IMR-90 (cell line): ENCODE results near the gene SLC18A2. TPM values are rescaled to one million over a fixed set of nuclear protein-coding genes. Genes with fewer than 3 reads are reported as not detected.

Experiments
- ATAC-seq: fragments of 200-7000 bp; cut with Tn5 transposase; 2 replicates; pipeline ENCODE4 v1.9.1; 2020; ENCODE audit warnings: low read depth, mild to moderate bottlenecking, moderate library complexity
- BruUV-seq: library from RNA; stranded (reverse); fragments of 400-500 nt; replicated peaks from 2 replicates; lab custom pipeline; 2021; lab: Mats Ljungman, UMichigan
- CTCF ChIA-PET: fragments of 300-600 bp; formaldehyde crosslinking; extraction: SDS; loops from one replicate; lab custom pipeline; 2021; ENCODE audit warnings: antibody characterized with exemption; lab: Yijun Ruan, JAX
- POLR2A ChIA-PET: fragments of 300-600 bp; sonication (Branson Sonifier 250); formaldehyde crosslinking; loops from one replicate; lab custom pipeline; 2022; ENCODE audit warnings: antibody characterized with exemption; ENCODE audit not compliant: unreplicated experiment; lab: Charles Lee
- DNase-seq: peaks from one replicate; pipeline ENCODE4 v3.0.0; 2013
- H2AFZ ChIP-seq: replicated peaks from 2 replicates; pipeline ENCODE3; 2013; ENCODE audit warnings: low read length, mild to moderate bottlenecking; ENCODE audit not compliant: poor library complexity
- H2AK5ac ChIP-seq: 2 replicates; pipeline ENCODE4 v1.6.1; 2013; ENCODE audit warnings: low read depth, low read length, inconsistent platforms
- H2AK9ac ChIP-seq: replicated peaks from 2 replicates; pipeline ENCODE3; 2013; ENCODE audit warnings: mild to moderate bottlenecking, low read depth, low read length, moderate library complexity; ENCODE audit not compliant: poor library complexity
- H2BK120ac ChIP-seq: 2 replicates; pipeline ENCODE4 v1.6.1; 2013; ENCODE audit warnings: low read depth, low read length, inconsistent platforms
- H2BK15ac ChIP-seq: 3 replicates; pipeline ENCODE4 v1.6.1; 2013; ENCODE audit warnings: low read depth, low read length, inconsistent platforms
- H2BK20ac ChIP-seq: 2 replicates; pipeline ENCODE4 v1.6.1; 2013; ENCODE audit warnings: low read depth, mild to moderate bottlenecking, inconsistent platforms, low read length, moderate library complexity
- H2BK5ac ChIP-seq: 2 replicates; pipeline ENCODE4 v1.6.1; 2013; ENCODE audit warnings: mild to moderate bottlenecking, low read depth, low read length, inconsistent platforms; ENCODE audit not compliant: poor library complexity, severe bottlenecking
- H3K14ac ChIP-seq: replicated peaks from 2 replicates; pipeline ENCODE4 v1.6.1; 2013; ENCODE audit warnings: low read depth, low read length, inconsistent platforms
- H3K18ac ChIP-seq: 2 replicates; pipeline ENCODE4 v1.6.1; 2013; ENCODE audit warnings: low read depth, low read length, control low read depth
- H3K23ac ChIP-seq: 2 replicates; pipeline ENCODE4 v1.6.1; 2013; ENCODE audit warnings: low read depth, low read length, inconsistent platforms
- H3K27ac ChIP-seq: 2 replicates; pipeline ENCODE4 v1.5.1; 2013; ENCODE audit warnings: mild to moderate bottlenecking, control low read depth, low read length; ENCODE audit not compliant: insufficient read depth
- H3K27me3 ChIP-seq: 2 replicates; pipeline ENCODE4 v1.6.1; 2013; ENCODE audit warnings: low read length; ENCODE audit not compliant: control insufficient read depth, insufficient read depth
- H3K36me3 ChIP-seq: 2 replicates; pipeline ENCODE4 v1.6.1; 2013; ENCODE audit warnings: low read length, mixed read lengths; ENCODE audit not compliant: control insufficient read depth, insufficient read depth
- H3K4ac ChIP-seq: 2 replicates; pipeline ENCODE4 v1.6.1; 2013; ENCODE audit warnings: low read depth, low read length, inconsistent platforms
- H3K4me1 ChIP-seq: 2 replicates; pipeline ENCODE4 v1.6.1; 2013; ENCODE audit warnings: low read length, mixed read lengths; ENCODE audit not compliant: control insufficient read depth, insufficient read depth
- H3K4me2 ChIP-seq: 2 replicates; pipeline ENCODE4 v1.6.1; 2013; ENCODE audit warnings: low read depth, mild to moderate bottlenecking, control low read depth, low read length, moderate library complexity
- H3K4me3 ChIP-seq: 2 replicates; pipeline ENCODE4 v1.5.1; 2013; ENCODE audit warnings: low read depth, mild to moderate bottlenecking, control low read depth, low read length, moderate library complexity; ENCODE audit not compliant: insufficient read depth
- H3K56ac ChIP-seq: 2 replicates; pipeline ENCODE4 v1.6.1; 2013; ENCODE audit warnings: low read length, inconsistent platforms; ENCODE audit not compliant: insufficient read depth; ENCODE audit errors: extremely low read depth
- H3K79me1 ChIP-seq, 2 experiments: 2 replicates each; pipeline ENCODE4 v1.6.1; 2013; ENCODE audit warnings: low read length in 2 of 2, inconsistent platforms in 1 of 2, low read depth in 1 of 2
- H3K9ac ChIP-seq: 2 replicates; pipeline ENCODE4 v1.6.1; 2013; ENCODE audit warnings: low read depth, low read length, control low read depth
- H3K9me1 ChIP-seq: 2 replicates; pipeline ENCODE4 v1.6.1; 2013; ENCODE audit warnings: low read length, inconsistent platforms; ENCODE audit not compliant: insufficient read depth
- H3K9me3 ChIP-seq: 2 replicates; pipeline ENCODE4 v1.6.1; 2013; ENCODE audit warnings: low read length; ENCODE audit not compliant: control insufficient read depth, insufficient read depth
- H4K20me1 ChIP-seq: 2 replicates; pipeline ENCODE4 v1.6.1; 2013; ENCODE audit warnings: low read length, inconsistent platforms; ENCODE audit not compliant: insufficient read depth
- H4K5ac ChIP-seq: 2 replicates; pipeline ENCODE4 v1.6.1; 2013; ENCODE audit warnings: mild to moderate bottlenecking, low read depth, low read length, control low read depth
- H4K8ac ChIP-seq, 2 experiments: 2 replicates each; pipeline ENCODE4 v1.6.1; 2013; ENCODE audit warnings: low read depth in 2 of 2, low read length in 2 of 2, control low read depth in 1 of 2, inconsistent platforms in 1 of 2
- H4K91ac ChIP-seq: 2 replicates; pipeline ENCODE4 v1.6.1; 2013; ENCODE audit warnings: low read depth, low read length, inconsistent platforms; ENCODE audit not compliant: insufficient read depth
- BHLHE40 ChIP-seq: fragments of 150-350 bp; IDR thresholded peaks from 2 replicates; pipeline ENCODE4 v1.6.1; 2016; ENCODE audit warnings: mild to moderate bottlenecking, low read depth, low read length
- CEBPB ChIP-seq: IDR thresholded peaks from 2 replicates; pipeline ENCODE4 v1.6.1; 2012; ENCODE audit warnings: low read depth, low read length, improper control_type of control experiment
- CHD1 ChIP-seq: IDR thresholded peaks from 2 replicates; pipeline ENCODE4 v1.6.1; 2012; ENCODE audit warnings: low read depth, low read length, improper control_type of control experiment
- FOS ChIP-seq: fragments of 150-350 bp; IDR thresholded peaks from 2 replicates; pipeline ENCODE4 v1.6.1; 2016; ENCODE audit warnings: low read depth, low read length
- MAFK ChIP-seq: IDR thresholded peaks from 2 replicates; pipeline ENCODE4 v1.6.1; 2012; ENCODE audit warnings: low read depth, low read length, improper control_type of control experiment
- MXI1 ChIP-seq: IDR thresholded peaks from 2 replicates; pipeline ENCODE4 v1.6.1; 2012; ENCODE audit warnings: low read depth, mild to moderate bottlenecking, low read length, moderate library complexity, borderline replicate concordance
- NFE2L2 ChIP-seq: fragments of 150-350 bp; IDR thresholded peaks from 2 replicates; pipeline ENCODE4 v1.6.1; 2016; ENCODE audit warnings: low read depth, mild to moderate bottlenecking, low read length
- POLR2A ChIP-seq: IDR thresholded peaks from 2 replicates; pipeline ENCODE4 v1.6.1; 2012; ENCODE audit warnings: mild to moderate bottlenecking, low read depth, low read length
- RAD21 ChIP-seq: IDR thresholded peaks from 2 replicates; pipeline ENCODE4 v1.6.1; 2012; ENCODE audit warnings: low read length, improper control_type of control experiment
- USF2 ChIP-seq: fragments of 150-350 bp; IDR thresholded peaks from 2 replicates; pipeline ENCODE4 v1.6.1; 2017; ENCODE audit warnings: mild to moderate bottlenecking, antibody characterized with exemption, low read length, low read depth
- WGBS, 2 experiments: methylation state at CpG; one replicate each; pipeline versions ENCODE4 v1.1.5 to v1.1.7; 2013; ENCODE audit warnings: missing lambda C conversion rate in 2 of 2; ENCODE audit not compliant: insufficient read length in 1 of 2; ENCODE audit errors: extremely low coverage in 2 of 2; 5-methylcytosine and 5-hydroxymethylcytosine counted together
- dilution Hi-C: fragments of 300-500 bp; cut with HindIII; formaldehyde crosslinking; loops from one replicate; pipeline ENCODE4 v1.14.3; 2018; ENCODE audit warnings: low sequenced_read_pairs; ENCODE audit not compliant: unreplicated experiment
- in situ Hi-C: fragments of 300-500 bp; cut with MboI; formaldehyde crosslinking; loops from 3 replicates; pipeline ENCODE4 v1.14.3; 2019; ENCODE audit warnings: low sequenced_read_pairs, inconsistent platforms, mixed read lengths
- intact Hi-C: fragments of 100-400 bp; cut with micrococcal nuclease; formaldehyde crosslinking; loops from 2 replicates; pipeline ENCODE4 v1.10.0; 2022
- polyA plus RNA-seq, 3 experiments: library from polyadenylated mRNA; depleted of rRNA; stranded (reverse); fragments of >200 nt; gene quantifications; 2 replicates each; pipeline ENCODE4 v1.2.3, GENCODE V29; 2012; ENCODE audit warnings: low replicate concordance in 1 of 3
- total RNA-seq: library from RNA; depleted of rRNA; stranded (reverse); fragments of >200 nt; gene quantifications from 2 replicates; pipeline ENCODE4 v1.2.3, GENCODE V29; 2012
- TF ChIP-seq, protein P1 (sequence below): fragments of 150-350 bp; IDR thresholded peaks from 2 replicates; pipeline ENCODE4 v1.6.1; 2016; ENCODE audit warnings: low read depth, mild to moderate bottlenecking, low read length, moderate library complexity, borderline replicate concordance

Gene SLC18A2
- total and polyA plus RNA-seq, 2 of the 4 experiments (the other 2 are of a cell fraction) = not detected

DNA sequence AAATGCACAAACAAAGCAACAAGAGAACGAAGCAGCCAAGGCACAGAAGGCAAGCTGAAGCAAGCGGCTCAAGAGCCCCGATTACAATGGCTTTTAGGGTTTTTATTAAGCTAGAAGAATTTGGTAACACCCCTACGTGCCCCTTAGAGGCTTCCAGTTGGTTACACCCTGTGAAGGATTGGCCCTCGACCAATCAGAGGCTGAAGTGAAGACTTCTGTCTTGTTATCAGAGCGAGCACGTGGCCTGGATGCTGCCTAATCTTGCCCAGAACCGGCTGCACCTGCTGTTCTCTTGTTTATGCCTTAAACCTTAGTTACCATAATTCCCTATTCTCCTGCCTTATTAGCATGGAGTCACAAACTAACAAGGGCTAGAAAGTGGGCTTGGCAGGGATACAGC, 22.3 kb upstream of the SLC18A2 start:
- Histone ChIP-seq H2BK20ac (no peak overlapping the region), H2BK120ac (no peak overlapping the region), H3K9ac (no peak overlapping the region), H3K4me3 (no peak overlapping the region), H4K20me1 (no peaks in the 10 kb centered on the region), H2AK9ac (no peak overlapping the region), H3K14ac (no peak overlapping the region), H3K56ac (no peak overlapping the region), H3K9me1 (no peaks in the 10 kb centered on the region), H3K27ac (no peak overlapping the region), H2BK15ac (no peak overlapping the region), H3K18ac (no peak overlapping the region), H4K91ac (no peak overlapping the region), H3K23ac (no peak overlapping the region), H2AFZ (no peak overlapping the region), H3K79me1 (no peaks in the 10 kb centered on the region), H2BK5ac (no peak overlapping the region), H3K4ac (no peak overlapping the region), H4K8ac (no peak overlapping the region), H3K9me3 (no peaks in the 10 kb centered on the region), H3K36me3 (no peaks in the 10 kb centered on the region), H3K4me2 (no peak overlapping the region), H3K4me1 (no peaks in the 10 kb centered on the region), H2AK5ac (no peak overlapping the region), H3K27me3 (peaks cover 10% of the 10 kb centered on the region), H4K5ac (no peak overlapping the region)
- no TSS peak for BruUV-seq
- intact Hi-C loops (loop anchor here (10.0 kb wide), 2 partner anchors 226 to 256 kb away; no protein-coding TSS in a partner anchor), dilution Hi-C loops (no loop called here), in situ Hi-C loops (loop anchor here (25.0 kb wide), 1 partner anchor 1019 kb away; no protein-coding TSS in a partner anchor)
- CTCF ChIA-PET = no interaction called here
- POLR2A ChIA-PET = no interaction called here
- DNase-seq (no peak), ATAC-seq (no peak)
- 80% methylated on average over 1 of the region's 8 CpGs; no CpG with 5 or more reads in 1 of the 2 experiments for WGBS, 2 experiments
- no peak for TF ChIP-seq POLR2A
- TF ChIP-seq MXI1 = no peak
- no peak for TF ChIP-seq BHLHE40
- no peak for TF ChIP-seq FOS
- TF ChIP-seq USF2 = no peak
- TF ChIP-seq, protein P1, sequence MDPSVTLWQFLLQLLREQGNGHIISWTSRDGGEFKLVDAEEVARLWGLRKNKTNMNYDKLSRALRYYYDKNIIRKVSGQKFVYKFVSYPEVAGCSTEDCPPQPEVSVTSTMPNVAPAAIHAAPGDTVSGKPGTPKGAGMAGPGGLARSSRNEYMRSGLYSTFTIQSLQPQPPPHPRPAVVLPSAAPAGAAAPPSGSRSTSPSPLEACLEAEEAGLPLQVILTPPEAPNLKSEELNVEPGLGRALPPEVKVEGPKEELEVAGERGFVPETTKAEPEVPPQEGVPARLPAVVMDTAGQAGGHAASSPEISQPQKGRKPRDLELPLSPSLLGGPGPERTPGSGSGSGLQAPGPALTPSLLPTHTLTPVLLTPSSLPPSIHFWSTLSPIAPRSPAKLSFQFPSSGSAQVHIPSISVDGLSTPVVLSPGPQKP = no peak
- no peak for TF ChIP-seq NFE2L2
- no peak for TF ChIP-seq CHD1
- no peak for TF ChIP-seq RAD21
- no peak for TF ChIP-seq CEBPB
- no peak for TF ChIP-seq MAFK
